ENCODE measurements around the gene CNRIP1.
"Not testable (repeated sequence)": the region's sequence is repeated elsewhere in the genome, so short reads cannot be mapped to it uniquely, and the experiment has no call there.

Gene CNRIP1

DNA sequence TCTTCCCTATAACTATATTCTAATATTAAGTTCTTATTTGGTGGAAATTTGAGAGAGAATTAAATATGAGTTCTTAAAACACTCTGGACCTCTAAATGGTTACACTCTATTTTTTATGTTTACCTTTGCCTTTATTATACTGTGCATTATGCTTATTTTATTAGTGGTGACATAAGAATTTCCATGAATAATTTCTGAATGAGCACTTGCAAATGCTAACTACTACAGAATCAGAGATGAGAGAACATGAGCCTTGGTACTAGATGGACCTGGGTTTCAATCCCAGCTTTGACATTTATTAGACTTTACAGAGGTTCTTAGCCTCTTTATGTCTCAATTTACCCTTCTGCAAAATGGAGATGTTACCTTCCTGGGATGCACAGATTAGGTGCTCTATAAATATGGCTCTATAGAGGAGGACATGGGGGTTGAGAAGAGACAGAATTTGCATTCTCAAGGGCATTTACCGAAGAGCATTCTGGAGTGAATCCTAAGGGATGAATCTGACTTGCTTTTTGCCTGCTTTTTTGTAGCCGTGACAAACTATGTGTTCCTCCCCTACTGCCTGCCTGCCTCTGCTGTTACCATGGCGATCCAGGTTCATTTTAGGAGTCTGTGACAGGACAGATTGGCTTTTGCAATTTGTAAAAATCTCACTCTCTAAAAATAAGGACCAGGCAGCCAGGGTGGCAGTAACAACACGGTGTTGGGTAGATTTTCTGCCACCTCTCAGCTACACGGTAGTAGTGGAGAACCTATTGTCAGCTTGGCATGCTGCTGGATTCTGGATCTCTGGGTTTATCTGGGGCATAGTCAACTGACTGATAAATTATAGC is 20.7 kb upstream of the CNRIP1 start:
- DNase-seq (ENCODE audit: low read depth, low spot score), result no peak

- no peak for DNase-seq (ENCODE audit: low read depth, low spot score)
Measured at GRCh38 chr2:68336192-68336591, 16.4 kb upstream of the CNRIP1 start.

DNA sequence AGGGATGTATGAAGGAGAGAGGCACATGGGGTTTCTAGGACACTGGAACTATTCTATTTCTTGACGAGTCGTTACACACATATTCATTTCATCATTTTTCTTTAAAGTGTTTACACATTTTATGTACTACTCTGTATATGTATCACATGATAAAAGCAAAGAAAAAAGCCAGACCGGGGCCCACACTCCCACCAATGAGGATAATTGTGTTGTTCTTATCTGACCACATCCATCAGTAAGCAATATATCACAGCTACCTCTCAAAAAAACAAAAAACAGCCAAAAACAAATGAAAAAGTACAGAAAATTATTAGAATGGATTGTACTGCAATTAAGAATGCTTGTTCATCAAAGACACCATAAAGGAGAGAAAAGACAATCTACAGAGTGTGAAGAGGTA is 14.2 kb upstream of the CNRIP1 start:
- DNase-seq (ENCODE audit: low read depth, low spot score), result no peak

- no peak for DNase-seq (ENCODE audit: low read depth, low spot score)
Measured at GRCh38 chr2:68333009-68333408, 13.3 kb upstream of the CNRIP1 start.

GRCh38 chr2:68330691-68331090 is 10.9 kb upstream of the CNRIP1 start:
- no peak for DNase-seq (ENCODE audit: low read depth, low spot score)

DNA sequence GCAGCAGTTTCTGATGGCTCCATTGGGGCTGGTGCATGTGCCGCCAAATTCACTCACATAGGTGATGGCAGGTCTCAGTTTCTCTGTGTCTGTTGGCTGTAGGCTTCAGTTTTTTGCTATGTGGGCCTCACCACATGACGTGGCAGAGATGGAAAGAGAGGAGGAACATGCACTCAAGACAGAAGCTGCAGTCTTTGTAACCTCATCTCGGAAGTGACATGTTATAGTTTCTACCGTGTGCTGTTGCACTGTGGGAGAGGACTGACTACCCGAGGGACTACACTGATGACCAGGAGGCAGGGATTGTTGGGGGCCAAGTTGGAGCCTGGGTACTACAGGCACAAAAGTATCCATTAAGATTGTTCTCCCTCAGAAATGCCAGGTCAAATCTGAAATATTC is 9.2 kb upstream of the CNRIP1 start:
- no peak for DNase-seq (ENCODE audit: low read depth, low spot score)

DNA sequence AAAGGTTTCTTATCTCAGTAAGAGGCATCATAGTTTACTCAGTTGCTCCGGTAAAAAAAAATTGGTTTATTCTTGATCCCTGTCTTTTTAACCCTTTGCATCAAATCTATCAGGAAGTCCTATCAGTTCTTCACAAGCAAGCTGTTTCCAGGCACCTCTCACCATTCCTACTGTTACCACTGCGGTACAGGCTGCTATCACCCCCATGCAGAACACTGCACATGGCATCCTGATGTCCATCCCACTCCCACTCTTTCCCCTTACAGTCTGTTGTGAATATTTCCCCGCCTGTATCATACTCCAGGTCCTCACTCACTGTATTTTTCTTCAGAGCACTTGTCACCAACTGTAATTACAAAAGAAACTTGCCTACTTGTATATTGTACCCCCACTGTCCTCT is 5.3 kb upstream of the CNRIP1 start:
- no peak for DNase-seq (ENCODE audit: low read depth, low spot score)

GRCh38 chr2:68320118-68320641 is 431 bp upstream of the CNRIP1 start:
- DNase-seq (ENCODE audit: low read depth, low spot score), result no peak

- DNase-seq (ENCODE audit: low read depth, low spot score), result no peak
Measured at GRCh38 chr2:68318914-68319397, 793 bp downstream of the CNRIP1 start.

GRCh38 chr2:68317971-68318913 is 1.5 kb downstream of the CNRIP1 start:
- DNase-seq (ENCODE audit: low read depth, low spot score), result no peak

DNA sequence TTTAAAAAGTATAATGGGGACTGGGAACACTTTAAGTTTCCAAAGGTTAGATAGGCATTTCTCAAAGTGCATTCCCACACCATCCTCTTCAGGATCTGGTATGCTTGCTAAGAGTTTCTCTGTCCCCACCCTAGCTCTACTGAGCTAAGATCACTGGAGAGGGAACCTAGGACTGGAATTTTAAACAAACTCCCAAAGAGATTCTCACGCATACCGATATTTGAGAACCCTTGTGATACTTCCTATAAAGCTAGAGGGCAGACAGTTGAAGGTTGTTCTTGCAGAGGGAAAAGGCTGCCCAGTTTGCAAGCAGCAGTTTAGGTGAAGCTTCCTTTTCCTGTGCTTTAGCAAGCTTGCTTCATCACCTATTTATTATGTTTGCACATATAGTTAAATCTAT is 3.6 kb downstream of the CNRIP1 start:
- DNase-seq (ENCODE audit: low read depth, low spot score), result no peak

DNA sequence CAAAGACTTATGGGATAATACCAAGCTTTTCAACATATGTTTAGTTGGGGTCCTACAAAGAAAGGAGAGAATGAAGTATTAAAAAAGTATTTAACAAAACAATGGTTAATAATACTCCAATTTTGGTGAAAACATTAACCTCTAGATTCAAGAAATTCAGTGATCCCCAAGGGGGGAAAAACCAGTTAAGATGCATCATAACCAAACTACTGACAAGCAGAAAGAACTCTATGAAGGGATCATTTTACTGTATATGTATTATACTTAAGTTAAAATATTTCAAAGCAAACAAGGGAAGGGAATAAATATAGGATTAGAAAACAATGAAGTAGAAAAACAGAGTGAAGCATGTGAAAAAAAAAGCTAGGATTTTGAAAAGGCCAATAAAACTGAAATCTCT is 8.7 kb downstream of the CNRIP1 start:
- no peak for DNase-seq (ENCODE audit: low read depth, low spot score)

GRCh38 chr2:68309426-68309825 is 10.3 kb downstream of the CNRIP1 start:
- no peak for DNase-seq (ENCODE audit: low read depth, low spot score)

GRCh38 chr2:68303902-68304272 is 15.9 kb downstream of the CNRIP1 start:
- not testable (repeated sequence) for DNase-seq (ENCODE audit: low read depth, low spot score)

DNA sequence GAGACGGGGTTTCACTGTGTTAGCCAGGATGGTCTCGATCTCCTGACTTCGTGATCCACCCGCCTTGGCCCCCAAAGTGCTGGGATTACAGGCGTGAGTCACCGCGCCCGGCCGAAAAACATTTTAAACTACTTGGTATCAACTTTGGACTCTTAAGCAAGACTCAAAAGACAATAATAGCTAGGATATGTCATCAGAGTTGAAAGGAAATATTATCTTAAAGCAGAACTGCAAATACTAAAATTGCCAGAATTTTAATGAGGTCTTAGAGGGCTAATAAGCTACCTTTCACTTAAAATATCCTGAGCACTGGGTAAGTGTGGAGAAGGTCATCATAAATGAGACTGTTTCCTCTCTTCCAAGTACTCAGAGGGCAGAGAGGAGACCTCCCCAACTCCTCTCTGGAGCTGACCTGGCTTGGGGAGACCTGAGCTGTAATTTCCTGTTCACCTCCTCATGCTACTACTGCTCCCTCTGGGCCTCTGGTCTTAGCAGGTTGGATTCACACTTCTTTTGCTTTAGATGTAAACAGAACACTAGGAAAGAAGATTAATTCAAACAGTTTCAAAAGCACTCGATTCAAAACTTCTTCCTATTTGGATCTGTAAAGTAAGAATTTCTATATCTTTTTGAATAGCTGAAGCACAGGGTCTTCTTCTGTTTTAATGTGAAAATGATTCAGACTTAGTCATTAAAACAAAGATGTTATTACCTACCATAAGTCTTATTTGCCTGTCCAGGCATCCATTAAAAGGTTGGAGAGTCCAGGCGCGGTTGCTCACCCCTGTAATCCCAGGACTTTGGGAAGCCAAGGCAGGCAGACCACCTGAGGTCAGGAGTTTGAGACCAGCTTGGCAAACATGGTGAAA is 16.5 kb downstream of the CNRIP1 start:
- no peak for DNase-seq (ENCODE audit: low read depth, low spot score)

DNA sequence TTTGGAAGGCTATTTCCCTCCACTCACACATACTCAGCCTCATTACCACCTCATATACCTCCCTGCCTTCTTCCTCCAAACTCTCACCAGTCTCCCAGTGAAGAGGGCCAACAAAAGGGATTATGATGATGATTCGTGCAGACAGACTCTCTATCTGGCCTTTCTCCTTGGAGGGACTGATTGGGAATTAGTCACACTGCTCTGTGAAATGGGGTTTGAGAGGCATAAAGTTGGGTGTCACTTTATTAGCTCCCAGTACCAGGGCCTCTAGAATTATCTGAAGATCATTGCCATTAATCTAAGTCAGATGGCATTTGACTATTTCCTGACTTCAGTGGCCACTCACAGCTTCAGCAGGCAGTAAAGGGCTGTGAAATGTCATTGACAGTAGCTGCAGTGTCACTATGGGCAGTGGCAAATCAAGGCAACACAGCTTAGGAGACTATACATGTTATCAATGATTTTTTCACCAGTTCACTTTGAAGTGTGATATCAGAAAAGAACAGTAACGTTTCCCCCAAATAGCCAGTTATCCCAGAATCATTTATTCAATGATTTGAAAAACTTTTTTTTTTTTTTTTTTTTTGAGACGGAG is 17.4 kb downstream of the CNRIP1 start:
- no peak for DNase-seq (ENCODE audit: low read depth, low spot score)

DNA sequence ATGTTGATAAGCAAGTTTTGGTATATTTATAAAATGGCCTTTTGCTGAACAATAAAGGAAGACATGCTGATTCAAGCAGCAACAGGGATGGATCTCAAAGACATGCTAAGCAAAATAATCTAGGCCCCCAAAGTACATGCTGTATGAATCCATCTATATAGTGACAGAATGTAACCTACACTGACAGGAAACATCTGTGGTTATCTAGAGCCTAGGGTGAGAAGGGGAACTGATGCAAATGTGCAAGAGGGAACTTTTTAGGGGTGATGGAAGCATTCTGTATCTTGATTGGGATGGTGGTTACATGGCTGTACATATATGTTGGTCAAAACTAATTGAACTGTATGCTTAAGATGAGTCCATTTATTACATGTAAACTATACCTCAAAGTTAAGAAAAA is 24.2 kb downstream of the CNRIP1 start:
- no peak for DNase-seq (ENCODE audit: low read depth, low spot score)

GRCh38 chr2:68294913-68295312 is 24.8 kb downstream of the CNRIP1 start:
- DNase-seq (ENCODE audit: low read depth, low spot score), result no peak

- DNase-seq (ENCODE audit: low read depth, low spot score), result no peak
Measured at GRCh38 chr2:68294187-68294586, 25.6 kb downstream of the CNRIP1 start.

- no peak for DNase-seq (ENCODE audit: low read depth, low spot score)
Measured at GRCh38 chr2:68293755-68294154, 26.0 kb downstream of the CNRIP1 start.

DNA sequence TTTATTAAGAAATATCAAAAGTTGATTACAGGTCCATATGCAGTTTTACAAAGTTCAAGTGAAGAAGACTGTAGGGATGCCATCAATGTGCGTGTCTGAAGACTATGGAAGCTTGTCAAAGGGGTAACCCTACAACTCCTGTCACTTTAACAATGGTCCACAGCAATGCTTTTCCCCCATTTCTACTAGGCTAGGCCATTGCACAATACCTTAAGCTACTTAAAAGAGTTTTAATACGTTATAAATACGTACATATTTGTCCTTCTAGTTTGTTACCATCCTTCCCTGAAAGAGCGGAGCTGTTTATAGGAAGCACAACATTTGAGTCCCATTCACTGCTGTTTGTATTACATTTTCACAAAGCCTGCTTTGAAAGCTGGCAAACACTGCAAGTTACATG is 26.7 kb downstream of the CNRIP1 start:
- DNase-seq (ENCODE audit: low read depth, low spot score), result no peak
